Activated naive CD8-positive, alpha-beta T cell treated with anti-CD3 and anti-CD28 coated beads, Interleukin-2, amount 50 U/mL, for 24 hours (primary cell): ENCODE results near the gene SRRM2.
"Not testable (repeated sequence)": the region's sequence is repeated elsewhere in the genome, so short reads cannot be mapped to it uniquely, and the experiment has no call there.

Experiments
- ATAC-seq: fragments of 150-1000 bp; cut with Tn5 transposase; one replicate; pipeline ENCODE4 v1.10.0; 2021
- DNase-seq: peaks from one replicate; pipeline ENCODE4 v3.0.0; 2021
- H3K27ac Mint-ChIP-seq: one replicate; pipeline ENCODE4 v1.8.0; 2021; ENCODE audit warnings: mild to moderate bottlenecking, mixed read lengths
- H3K27me3 Mint-ChIP-seq: one replicate; pipeline ENCODE4 v1.8.0; 2021; ENCODE audit warnings: mixed read lengths
- H3K36me3 Mint-ChIP-seq: one replicate; pipeline ENCODE4 v1.8.0; 2021; ENCODE audit warnings: low read depth, mixed read lengths
- H3K4me1 Mint-ChIP-seq: one replicate; pipeline ENCODE4 v1.8.0; 2021; ENCODE audit warnings: mixed read lengths
- H3K4me3 Mint-ChIP-seq: one replicate; pipeline ENCODE4 v1.8.0; 2021; ENCODE audit warnings: mild to moderate bottlenecking, moderate library complexity, mixed read lengths
- H3K9me3 Mint-ChIP-seq: one replicate; pipeline ENCODE4 v1.8.0; 2021; ENCODE audit warnings: mixed read lengths

SRRM2 gene

GRCh38 chr16:2720719-2721633 lies 31.5 kb upstream of the SRRM2 start:
- Mint-ChIP-seq H3K36me3 (no peaks in the 10 kb centered on the region), H3K4me3 (peak overlapping the region; percentile 80), H3K27ac (peak overlapping the region; percentile 73), H3K4me1 (peaks cover 3% of the 10 kb centered on the region), H3K27me3 (peaks cover 6% of the 10 kb centered on the region), H3K9me3 (no peaks in the 10 kb centered on the region)
- ATAC-seq: peak; percentile 91
- peak; percentile 90 for DNase-seq

- not testable (repeated sequence) for DNase-seq, H3K27ac Mint-ChIP-seq, ATAC-seq, H3K27me3 Mint-ChIP-seq, H3K4me1 Mint-ChIP-seq, H3K9me3 Mint-ChIP-seq, H3K36me3 Mint-ChIP-seq
- H3K4me3 Mint-ChIP-seq: peak overlapping the region; percentile 64
Measured at GRCh38 chr16:2721634-2722173, 30.7 kb upstream of the SRRM2 start.

GRCh38 chr16:2724088-2724676 lies 28.3 kb upstream of the SRRM2 start:
- no peaks in the 10 kb centered on the region for H3K36me3 Mint-ChIP-seq
- H3K27me3 Mint-ChIP-seq: peaks cover 6% of the 10 kb centered on the region
- no peak overlapping the region for H3K27ac Mint-ChIP-seq
- peaks cover 11% of the 10 kb centered on the region for H3K4me1 Mint-ChIP-seq
- H3K4me3 Mint-ChIP-seq: no peak overlapping the region
- no peak for DNase-seq
- H3K9me3 Mint-ChIP-seq: no peaks in the 10 kb centered on the region
- no peak for ATAC-seq

- Mint-ChIP-seq H3K27me3 (peaks cover 6% of the 10 kb centered on the region), H3K9me3 (no peaks in the 10 kb centered on the region), H3K36me3 (no peaks in the 10 kb centered on the region), H3K4me1 (peaks cover 11% of the 10 kb centered on the region), H3K27ac (no peak overlapping the region), H3K4me3 (no peak overlapping the region)
- ATAC-seq (no peak), DNase-seq (no peak)
Measured at GRCh38 chr16:2724816-2725348, 27.6 kb upstream of the SRRM2 start.

- ATAC-seq (no peak), DNase-seq (no peak)
- Mint-ChIP-seq H3K4me1 (peaks cover 8% of the 10 kb centered on the region), H3K4me3 (no peak overlapping the region), H3K27me3 (peaks cover 6% of the 10 kb centered on the region), H3K27ac (no peak overlapping the region), H3K9me3 (no peaks in the 10 kb centered on the region), H3K36me3 (no peaks in the 10 kb centered on the region)
Measured at GRCh38 chr16:2726923-2727322, 25.5 kb upstream of the SRRM2 start.

GRCh38 chr16:2728034-2728433 lies 24.4 kb upstream of the SRRM2 start:
- Mint-ChIP-seq H3K27ac (peak overlapping the region; percentile 70), H3K4me3 (no peak overlapping the region), H3K36me3 (no peaks in the 10 kb centered on the region), H3K9me3 (no peaks in the 10 kb centered on the region), H3K27me3 (peaks cover 6% of the 10 kb centered on the region), H3K4me1 (peaks cover 8% of the 10 kb centered on the region)
- ATAC-seq (peak; percentile 73), DNase-seq (no peak)

- DNase-seq: no peak
- Mint-ChIP-seq H3K4me1 (no peaks in the 10 kb centered on the region), H3K4me3 (no peak overlapping the region), H3K36me3 (no peaks in the 10 kb centered on the region), H3K27ac (no peak overlapping the region), H3K27me3 (peaks cover 4% of the 10 kb centered on the region), H3K9me3 (no peaks in the 10 kb centered on the region)
- ATAC-seq: no peak
Measured at GRCh38 chr16:2734844-2735515, 17.5 kb upstream of the SRRM2 start.

GRCh38 chr16:2736476-2737237 lies 15.8 kb upstream of the SRRM2 start:
- Mint-ChIP-seq H3K4me3 (no peak overlapping the region), H3K36me3 (no peaks in the 10 kb centered on the region), H3K4me1 (no peaks in the 10 kb centered on the region), H3K27me3 (peaks cover 4% of the 10 kb centered on the region), H3K9me3 (no peaks in the 10 kb centered on the region), H3K27ac (no peak overlapping the region)
- ATAC-seq (no peak), DNase-seq (no peak)

- H3K9me3 Mint-ChIP-seq: no peaks in the 10 kb centered on the region
- no peaks in the 10 kb centered on the region for H3K36me3 Mint-ChIP-seq
- peaks cover 4% of the 10 kb centered on the region for H3K27me3 Mint-ChIP-seq
Measured at GRCh38 chr16:2737238-2737605, 15.2 kb upstream of the SRRM2 start.

GRCh38 chr16:2737895-2738418 lies 14.5 kb upstream of the SRRM2 start:
- Mint-ChIP-seq H3K9me3 (no peaks in the 10 kb centered on the region), H3K27ac (no peak overlapping the region), H3K36me3 (no peaks in the 10 kb centered on the region), H3K4me3 (no peak overlapping the region), H3K27me3 (peaks cover 4% of the 10 kb centered on the region), H3K4me1 (no peaks in the 10 kb centered on the region)
- ATAC-seq (no peak), DNase-seq (no peak)

More at GRCh38 chr16:2737238-2737605, 15.2 kb upstream of the SRRM2 start:
- no peak for DNase-seq
- ATAC-seq: no peak
- no peak overlapping the region for H3K27ac Mint-ChIP-seq
- no peaks in the 10 kb centered on the region for H3K4me1 Mint-ChIP-seq
- H3K4me3 Mint-ChIP-seq: no peak overlapping the region

GRCh38 chr16:2738615-2739014 lies 13.8 kb upstream of the SRRM2 start:
- no peaks in the 10 kb centered on the region for H3K9me3 Mint-ChIP-seq

GRCh38 chr16:2739625-2740430 lies 12.6 kb upstream of the SRRM2 start:
- DNase-seq (no peak), ATAC-seq (no peak)
- H3K4me1 Mint-ChIP-seq: no peaks in the 10 kb centered on the region
- no peak overlapping the region for H3K27ac Mint-ChIP-seq
- peaks cover 3% of the 10 kb centered on the region for H3K27me3 Mint-ChIP-seq
- no peak overlapping the region for H3K4me3 Mint-ChIP-seq
- no peaks in the 10 kb centered on the region for H3K9me3 Mint-ChIP-seq
- H3K36me3 Mint-ChIP-seq: no peaks in the 10 kb centered on the region

More at GRCh38 chr16:2738615-2739014, 13.8 kb upstream of the SRRM2 start:
- H3K36me3 Mint-ChIP-seq: no peaks in the 10 kb centered on the region
- no peak for ATAC-seq
- H3K27ac Mint-ChIP-seq: no peak overlapping the region
- H3K27me3 Mint-ChIP-seq: peaks cover 4% of the 10 kb centered on the region
- no peak for DNase-seq
- no peaks in the 10 kb centered on the region for H3K4me1 Mint-ChIP-seq
- no peak overlapping the region for H3K4me3 Mint-ChIP-seq

GRCh38 chr16:2740476-2740875 lies 12.0 kb upstream of the SRRM2 start:
- no peak overlapping the region for H3K27ac Mint-ChIP-seq
- no peak overlapping the region for H3K4me3 Mint-ChIP-seq
- ATAC-seq: no peak
- H3K4me1 Mint-ChIP-seq: no peaks in the 10 kb centered on the region
- DNase-seq: no peak
- no peaks in the 10 kb centered on the region for H3K9me3 Mint-ChIP-seq
- no peaks in the 10 kb centered on the region for H3K36me3 Mint-ChIP-seq
- no peaks in the 10 kb centered on the region for H3K27me3 Mint-ChIP-seq
